DND-41 (cell line): Measurements from ENCODE around the gene C3orf70.

Experiments used
- ATAC-seq: fragments of 200-7000 bp; cut with Tn5 transposase; 3 replicates; pipeline ENCODE4 v1.9.1; 2021; ENCODE audit warnings: low read depth; ENCODE audit not compliant: insufficient read depth
- DNase-seq: peaks from one replicate; pipeline ENCODE4 v3.0.0-alpha.2; 2020
- H2AFZ ChIP-seq: 2 replicates; pipeline ENCODE4 v1.6.0; 2012; ENCODE audit warnings: low read depth, low read length
- H3K27ac ChIP-seq: 2 replicates; pipeline ENCODE4 v1.5.1; 2012; ENCODE audit warnings: low read length, inconsistent platforms
- H3K27me3 ChIP-seq: fragments of 200-600 bp; sonication (generic); 2 replicates; pipeline ENCODE4 v1.6.0; 2012; ENCODE audit warnings: low read length, mild to moderate bottlenecking, inconsistent platforms; ENCODE audit not compliant: insufficient read depth, poor library complexity
- H3K36me3 ChIP-seq: 2 replicates; pipeline ENCODE4 v1.5.1; 2012; ENCODE audit warnings: low read length, inconsistent platforms; ENCODE audit not compliant: insufficient read depth
- H3K4me1 ChIP-seq: 2 replicates; pipeline ENCODE4 v1.5.1; 2012; ENCODE audit warnings: mild to moderate bottlenecking, low read length; ENCODE audit not compliant: insufficient read depth
- H3K4me2 ChIP-seq: 2 replicates; pipeline ENCODE4 v1.6.0; 2012; ENCODE audit warnings: mild to moderate bottlenecking, moderate library complexity, low read length, inconsistent platforms; ENCODE audit not compliant: insufficient read depth
- H3K4me3 ChIP-seq, 2 experiments: fragments of 200-600 bp in 1 of 2; shearing (Covaris generic) in 1 of 2; 2 replicates each; pipeline ENCODE4 v1.5.1; 2012 to 2016; ENCODE audit warnings: inconsistent platforms in 2 of 2, low read length in 2 of 2, mild to moderate bottlenecking in 2 of 2, low read depth in 1 of 2, moderate library complexity in 1 of 2
- H3K79me2 ChIP-seq: 2 replicates; pipeline ENCODE4 v1.6.0; 2012; ENCODE audit warnings: low read length, inconsistent platforms; ENCODE audit not compliant: insufficient read depth
- H3K9ac ChIP-seq: 2 replicates; pipeline ENCODE4 v1.6.0; 2012; ENCODE audit warnings: low read depth, mild to moderate bottlenecking, inconsistent platforms, low read length, moderate library complexity
- H3K9me3 ChIP-seq: 2 replicates; pipeline ENCODE4 v1.5.1; 2012; ENCODE audit warnings: low read length, moderate library complexity, mild to moderate bottlenecking, inconsistent platforms; ENCODE audit not compliant: insufficient read depth, severe bottlenecking
- H4K20me1 ChIP-seq: 2 replicates; pipeline ENCODE4 v1.6.0; 2012; ENCODE audit warnings: low read length; ENCODE audit not compliant: insufficient read depth
- EZH2 ChIP-seq: IDR thresholded peaks from 3 replicates; pipeline ENCODE4 v1.6.1; 2012; ENCODE audit warnings: borderline replicate concordance, low read depth, mild to moderate bottlenecking, moderate library complexity, low read length, inconsistent platforms; ENCODE audit not compliant: severe bottlenecking
- TF ChIP-seq, protein P1 (sequence below): IDR thresholded peaks from 2 replicates; pipeline ENCODE4 v1.5.1; 2012; ENCODE audit warnings: borderline replicate concordance, low read length, moderate library complexity, mild to moderate bottlenecking; ENCODE audit not compliant: poor library complexity, severe bottlenecking; ENCODE audit errors: extremely low read depth

C3orf70 gene

DNA sequence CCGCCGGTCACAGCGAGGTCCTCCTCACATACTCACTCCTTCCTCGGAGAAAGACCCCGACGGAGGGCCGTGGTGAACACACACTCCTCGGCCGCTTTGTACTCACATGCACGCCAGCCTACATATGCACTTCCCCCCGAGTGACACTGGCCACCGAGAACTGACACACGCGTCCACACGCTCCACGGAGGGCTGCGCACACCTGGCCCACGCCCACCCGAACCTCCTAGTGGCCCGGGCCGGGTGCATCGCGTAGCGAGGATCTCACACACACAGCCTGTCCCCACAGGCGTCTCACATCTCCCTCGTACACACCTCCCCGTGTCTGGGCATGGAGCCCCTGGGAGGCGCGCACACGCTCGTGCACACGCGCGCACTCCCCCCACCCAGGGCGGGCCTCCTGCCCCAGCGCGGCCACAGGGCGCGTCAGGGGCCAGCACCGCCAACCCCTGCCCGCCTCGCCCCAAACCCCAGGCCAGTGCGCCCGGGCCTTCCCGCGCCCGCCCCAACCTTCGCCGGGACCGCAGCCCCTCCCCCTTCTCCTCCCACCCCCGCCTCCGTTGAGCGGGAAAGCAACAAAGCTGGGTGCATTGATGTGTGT is 411 bp upstream of the C3orf70 start:
- no peaks in the 10 kb centered on the region for H3K79me2 ChIP-seq
- H3K4me3 ChIP-seq = no peak overlapping the region
- peaks cover 13% of the 10 kb centered on the region for H3K27me3 ChIP-seq
- H4K20me1 ChIP-seq = no peaks in the 10 kb centered on the region
- H3K36me3 ChIP-seq = no peaks in the 10 kb centered on the region
- no peaks in the 10 kb centered on the region for H3K4me1 ChIP-seq
- H3K27ac ChIP-seq = no peak overlapping the region
- H3K9me3 ChIP-seq = no peaks in the 10 kb centered on the region
- TF ChIP-seq EZH2 = no peak
- TF ChIP-seq, protein P1, sequence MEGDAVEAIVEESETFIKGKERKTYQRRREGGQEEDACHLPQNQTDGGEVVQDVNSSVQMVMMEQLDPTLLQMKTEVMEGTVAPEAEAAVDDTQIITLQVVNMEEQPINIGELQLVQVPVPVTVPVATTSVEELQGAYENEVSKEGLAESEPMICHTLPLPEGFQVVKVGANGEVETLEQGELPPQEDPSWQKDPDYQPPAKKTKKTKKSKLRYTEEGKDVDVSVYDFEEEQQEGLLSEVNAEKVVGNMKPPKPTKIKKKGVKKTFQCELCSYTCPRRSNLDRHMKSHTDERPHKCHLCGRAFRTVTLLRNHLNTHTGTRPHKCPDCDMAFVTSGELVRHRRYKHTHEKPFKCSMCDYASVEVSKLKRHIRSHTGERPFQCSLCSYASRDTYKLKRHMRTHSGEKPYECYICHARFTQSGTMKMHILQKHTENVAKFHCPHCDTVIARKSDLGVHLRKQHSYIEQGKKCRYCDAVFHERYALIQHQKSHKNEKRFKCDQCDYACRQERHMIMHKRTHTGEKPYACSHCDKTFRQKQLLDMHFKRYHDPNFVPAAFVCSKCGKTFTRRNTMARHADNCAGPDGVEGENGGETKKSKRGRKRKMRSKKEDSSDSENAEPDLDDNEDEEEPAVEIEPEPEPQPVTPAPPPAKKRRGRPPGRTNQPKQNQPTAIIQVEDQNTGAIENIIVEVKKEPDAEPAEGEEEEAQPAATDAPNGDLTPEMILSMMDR = no peak
- no peak overlapping the region for H2AFZ ChIP-seq
- DNase-seq (no peak), ATAC-seq (no peak)
- no peak overlapping the region for H3K9ac ChIP-seq
- no peak overlapping the region for H3K4me2 ChIP-seq

DNA sequence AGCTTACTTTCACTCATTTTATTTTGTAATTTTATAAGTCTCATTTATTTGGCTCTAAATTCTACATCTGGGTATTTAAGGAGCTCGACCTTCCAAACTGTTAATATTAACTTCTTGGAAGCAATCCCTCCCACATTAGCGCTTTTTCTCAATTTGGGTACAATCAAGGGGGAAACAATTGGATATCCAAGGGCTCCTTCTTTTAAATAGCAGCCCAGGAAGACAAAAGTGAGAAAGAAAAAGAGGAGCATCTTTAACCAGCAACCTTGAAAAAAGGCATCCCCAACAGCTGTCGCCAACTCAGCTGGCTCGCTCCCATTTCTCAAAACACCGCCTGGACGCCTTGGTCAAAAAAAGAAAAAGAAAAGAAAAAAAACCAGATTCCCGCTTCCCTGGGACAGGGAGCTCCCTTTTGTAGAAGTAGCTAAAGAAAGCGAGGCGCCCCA is 873 bp downstream of the C3orf70 start:
- Histone ChIP-seq H3K27ac (no peak overlapping the region), H3K9me3 (no peaks in the 10 kb centered on the region), H3K36me3 (no peaks in the 10 kb centered on the region), H3K79me2 (no peaks in the 10 kb centered on the region), H3K4me1 (no peaks in the 10 kb centered on the region), H3K4me3 (no peak overlapping the region), H3K4me2 (no peak overlapping the region), H4K20me1 (no peaks in the 10 kb centered on the region), H3K9ac (no peak overlapping the region), H2AFZ (no peak overlapping the region), H3K27me3 (peaks cover 8% of the 10 kb centered on the region)
- no peak for DNase-seq
- TF ChIP-seq EZH2 = no peak
- TF ChIP-seq, protein P1 = no peak
- ATAC-seq = no peak

- no peak overlapping the region for H3K27ac ChIP-seq
- H2AFZ ChIP-seq = no peak overlapping the region
- ATAC-seq = no peak
- DNase-seq = no peak
- H4K20me1 ChIP-seq = no peaks in the 10 kb centered on the region
- H3K27me3 ChIP-seq = peaks cover 8% of the 10 kb centered on the region
- H3K36me3 ChIP-seq = no peaks in the 10 kb centered on the region
- no peaks in the 10 kb centered on the region for H3K9me3 ChIP-seq
- no peaks in the 10 kb centered on the region for H3K4me1 ChIP-seq
- H3K9ac ChIP-seq = no peak overlapping the region
- H3K4me2 ChIP-seq = no peak overlapping the region
- no peaks in the 10 kb centered on the region for H3K79me2 ChIP-seq
- TF ChIP-seq, protein P1 = no peak
- no peak for TF ChIP-seq EZH2
- no peak overlapping the region for H3K4me3 ChIP-seq
These were observed 1.5 kb downstream of the C3orf70 start for GRCh38 chr3:185151101-185151963.
